NCI-H146 treated with DMSO at 0.1 percent for 48 hours (cell line): ENCODE results near the gene MRPL41.
"Not testable (repeated sequence)": the region's sequence is repeated elsewhere in the genome, so short reads cannot be mapped to it uniquely, and the experiment has no call there.

Experiments
- DNase-seq: peaks from one replicate; lab custom pipeline; 2025; ENCODE audit not compliant: unreplicated experiment; lab: John Stamatoyannopoulos, UW

The MRPL41 gene

DNA sequence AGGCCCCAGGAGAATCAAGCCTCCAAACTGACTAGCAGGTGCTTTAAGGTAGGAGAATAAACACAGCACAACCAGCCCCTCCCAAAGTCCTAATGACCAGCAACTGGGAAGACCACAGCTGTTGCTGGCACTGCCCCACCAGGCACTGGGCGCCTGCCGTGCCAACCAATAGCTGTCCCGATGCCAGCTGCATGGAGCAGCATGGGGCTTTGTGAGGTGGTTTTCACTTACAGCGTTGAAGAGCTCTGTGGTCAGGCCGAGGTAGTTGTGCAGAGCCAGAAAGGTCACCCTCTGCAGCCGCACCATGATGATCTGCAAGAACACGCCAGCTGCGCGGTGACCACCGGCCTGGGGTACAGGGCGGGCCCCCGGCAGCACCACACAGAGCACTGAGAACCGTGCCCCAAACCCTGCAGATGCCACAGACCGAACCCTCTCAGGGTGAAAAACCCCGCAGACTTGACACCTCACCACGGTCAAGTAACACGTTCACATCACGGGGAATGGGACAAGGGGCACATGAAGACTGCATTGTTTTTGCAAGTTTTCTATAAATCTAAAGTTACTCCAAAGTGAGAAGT, 30.2 kb upstream of the MRPL41 start:
- DNase-seq, result no peak

DNA sequence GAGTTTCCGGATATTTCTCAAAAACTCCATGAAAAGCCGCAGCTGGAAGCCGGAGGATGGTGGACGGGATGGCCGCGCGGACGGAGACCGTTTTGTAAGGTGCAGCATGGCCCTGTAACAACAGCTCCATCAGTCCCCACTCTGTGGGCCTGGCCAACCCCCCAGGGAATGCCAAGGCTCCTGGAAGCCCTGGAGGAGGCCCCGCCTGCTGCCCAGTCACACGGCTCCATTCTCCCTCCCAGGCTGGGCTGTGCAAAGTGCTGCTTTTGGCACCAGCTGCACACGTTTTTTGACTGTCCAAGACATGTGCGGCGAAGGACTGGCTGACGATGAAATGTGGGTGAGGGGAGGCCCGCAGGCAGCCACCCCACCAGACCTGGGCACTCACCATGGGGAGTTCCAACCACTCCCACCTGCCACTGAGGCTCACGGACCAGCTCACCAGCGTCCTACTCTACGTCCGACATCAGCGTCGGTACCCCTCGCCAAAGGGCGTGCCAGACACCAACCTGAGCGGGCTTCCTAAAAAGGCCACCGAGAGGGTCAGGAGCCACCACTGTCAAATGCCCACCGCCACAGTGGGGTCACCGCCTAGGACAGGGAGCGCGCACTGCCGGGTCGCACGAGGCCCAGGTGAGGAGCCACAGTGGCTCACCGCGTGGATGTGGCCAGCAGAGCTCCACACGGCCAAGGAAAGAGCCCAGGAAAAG, 28.8 kb upstream of the MRPL41 start:
- DNase-seq, result no peak

DNA sequence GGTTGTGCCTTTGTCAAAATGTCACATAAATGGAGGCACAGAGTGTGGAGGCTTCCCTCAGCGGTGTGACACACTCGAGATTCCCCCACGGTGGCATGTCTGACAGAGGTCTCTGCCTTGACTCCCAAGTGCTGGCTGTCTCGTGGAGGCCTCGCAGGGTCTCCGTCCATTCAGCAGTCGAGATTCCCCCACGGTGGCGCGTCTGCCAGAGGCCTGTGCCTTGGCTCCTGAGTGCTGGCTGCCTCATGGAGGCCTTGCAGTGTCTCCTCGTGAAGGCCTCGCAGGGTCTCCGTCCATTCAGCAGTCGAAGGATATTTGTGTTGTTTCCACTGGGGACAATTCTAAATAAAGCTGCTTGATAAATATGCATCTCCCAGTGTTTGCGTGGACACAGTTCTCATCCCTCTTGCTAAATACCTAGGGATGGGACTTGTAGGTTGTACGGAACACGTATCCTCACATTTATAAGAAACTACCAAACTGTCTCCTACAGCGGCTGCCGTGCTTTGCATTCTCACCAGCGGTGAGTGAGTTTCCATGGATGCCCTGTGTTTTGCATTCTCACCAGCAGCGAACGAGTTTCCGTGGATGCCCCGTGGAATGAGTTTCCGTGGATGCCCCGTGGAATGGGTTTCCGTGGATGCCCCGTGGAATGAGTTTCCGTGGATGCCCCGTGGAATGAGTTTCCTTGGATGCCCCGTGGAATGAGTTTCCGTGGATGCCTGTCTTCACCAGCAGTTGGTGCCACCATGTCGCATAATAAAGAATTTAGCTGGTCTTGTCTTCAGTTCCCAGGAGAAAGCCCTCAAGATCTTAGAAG, 27.3 kb upstream of the MRPL41 start:
- DNase-seq, result no peak

DNA sequence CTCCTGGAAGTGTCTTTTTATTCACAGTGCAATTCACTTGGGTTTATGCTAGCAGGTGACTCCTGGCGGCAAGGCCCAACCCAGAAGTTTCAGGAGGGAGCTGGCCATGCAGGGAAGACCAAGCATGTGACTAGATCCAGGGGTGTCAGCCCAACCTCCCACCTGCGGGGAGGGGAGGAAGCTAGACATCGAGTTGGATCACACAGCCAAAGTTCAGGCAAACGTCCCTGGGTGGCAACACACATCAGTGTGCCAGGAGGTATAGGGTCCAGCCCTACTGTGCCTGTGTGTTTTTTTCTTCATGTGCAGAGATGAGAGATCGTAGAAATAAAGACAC, 26.7 kb upstream of the MRPL41 start:
- no peak for DNase-seq

DNA sequence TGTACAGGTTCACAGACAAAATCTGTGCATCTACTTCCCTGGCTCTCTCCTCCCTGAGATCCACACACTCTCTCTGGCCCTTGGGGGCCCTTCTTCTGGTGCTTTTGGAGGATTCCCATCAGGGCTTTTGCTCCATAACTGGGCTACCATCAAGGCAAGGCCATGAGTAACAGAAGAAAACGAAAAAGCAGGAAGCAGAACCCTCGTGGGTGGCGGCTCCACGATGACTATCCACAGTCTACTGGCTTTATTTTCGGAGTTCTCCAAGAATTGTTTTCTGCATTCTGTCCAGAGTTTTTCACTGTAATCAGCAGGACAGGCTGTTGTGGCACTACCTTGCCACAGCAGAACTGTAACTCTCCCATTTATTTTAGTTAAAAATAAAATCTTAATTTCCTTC, 21.3 kb upstream of the MRPL41 start:
- no peak for DNase-seq

DNA sequence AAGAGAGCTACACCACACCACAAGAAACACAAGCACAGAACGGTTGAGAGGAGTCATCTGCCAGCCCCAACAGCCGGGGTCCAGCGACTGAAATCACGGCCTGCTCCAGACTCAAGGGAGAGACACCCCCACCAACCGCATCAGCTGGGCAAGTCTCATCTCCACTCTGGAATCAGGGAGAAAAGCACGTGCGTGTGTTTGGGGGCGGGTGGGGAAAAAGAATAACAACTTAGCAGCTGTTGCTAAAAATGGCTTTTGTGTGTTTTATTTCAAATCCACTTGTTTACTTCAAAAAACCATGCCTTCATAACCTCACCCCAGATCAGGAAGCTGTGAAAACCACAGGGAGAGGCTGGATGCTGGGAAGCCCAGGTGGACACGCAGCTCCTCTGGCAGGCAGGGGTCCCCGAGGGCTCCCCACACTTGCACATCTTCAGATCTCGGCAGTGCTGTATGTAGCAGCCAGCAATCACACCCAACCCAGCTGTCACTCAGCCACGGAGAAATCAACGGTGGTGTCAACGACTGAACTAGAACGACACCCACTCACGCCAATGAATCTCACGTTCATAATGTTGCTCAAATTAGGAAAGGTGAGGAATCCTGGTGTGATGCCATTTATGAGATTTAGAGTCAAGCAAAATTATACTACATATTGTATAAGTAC, 20.4 kb upstream of the MRPL41 start:
- DNase-seq, result no peak

DNA sequence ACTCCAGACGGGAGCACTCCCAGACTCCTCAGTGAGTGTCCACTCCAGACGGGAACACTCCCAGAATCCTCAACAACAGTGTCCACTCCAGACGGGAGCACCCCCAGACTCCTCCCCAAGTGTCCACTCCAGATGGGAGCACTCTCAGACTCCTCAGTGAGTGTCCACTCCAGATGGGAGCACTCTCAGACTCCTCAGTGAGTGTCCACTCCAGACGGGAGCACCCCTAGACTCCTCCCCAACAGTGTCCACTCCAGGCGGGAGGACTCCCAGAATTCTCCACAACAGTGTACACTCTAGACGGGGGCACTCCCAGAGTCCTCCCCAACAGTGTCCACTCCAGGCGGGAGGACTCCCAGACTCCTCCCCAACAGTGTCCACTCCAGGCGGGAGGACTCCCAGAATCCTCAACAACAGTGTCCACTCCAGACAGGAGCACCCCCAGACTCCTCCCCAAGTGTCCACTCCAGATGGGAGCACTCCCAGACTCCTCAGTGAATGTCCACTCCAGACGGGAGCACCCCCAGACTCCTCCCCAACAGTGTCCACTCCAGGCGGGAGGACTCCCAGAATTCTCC, 18.7 kb upstream of the MRPL41 start:
- not testable (repeated sequence) for DNase-seq

DNA sequence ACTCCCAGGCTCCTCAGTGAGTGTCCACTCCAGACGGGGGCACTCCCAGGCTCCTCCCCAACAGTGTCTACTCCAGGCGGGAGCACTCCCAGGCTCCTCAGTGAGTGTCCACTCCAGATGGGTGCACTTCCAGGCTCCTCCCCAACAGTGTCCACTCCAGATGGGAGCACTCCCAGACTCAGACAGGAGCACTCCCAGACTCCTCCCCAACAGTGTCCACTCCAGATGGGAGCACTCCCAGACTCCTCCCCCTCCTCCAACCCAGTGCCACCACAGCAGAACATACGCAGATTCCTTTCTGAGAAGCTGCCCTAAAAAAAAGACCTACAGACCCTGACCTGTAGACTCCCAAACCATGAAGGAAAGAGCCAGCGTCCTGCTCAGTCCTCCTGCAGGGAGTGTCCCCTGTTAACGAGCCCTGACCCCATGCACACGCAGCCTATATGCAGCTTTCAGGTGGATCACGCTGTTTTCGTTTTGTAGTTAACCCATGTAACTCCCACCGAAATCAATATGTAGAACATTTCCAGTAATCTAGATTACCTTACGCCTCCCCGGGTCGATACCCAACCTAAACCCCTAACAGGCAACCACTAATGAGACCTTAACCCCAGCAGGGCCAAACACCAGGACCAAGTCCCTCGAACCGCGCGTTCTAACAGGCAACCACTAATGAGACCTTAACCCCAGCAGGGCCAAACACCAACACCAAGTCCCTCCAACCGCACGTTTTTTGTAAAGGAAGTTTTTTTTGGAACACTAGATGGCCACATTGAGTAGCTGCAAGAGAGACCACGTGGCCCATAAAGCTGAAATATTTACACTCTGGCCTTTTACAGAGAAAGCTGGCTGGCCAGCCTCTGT, 17.2 kb upstream of the MRPL41 start:
- DNase-seq, result peak; percentile 60

DNA sequence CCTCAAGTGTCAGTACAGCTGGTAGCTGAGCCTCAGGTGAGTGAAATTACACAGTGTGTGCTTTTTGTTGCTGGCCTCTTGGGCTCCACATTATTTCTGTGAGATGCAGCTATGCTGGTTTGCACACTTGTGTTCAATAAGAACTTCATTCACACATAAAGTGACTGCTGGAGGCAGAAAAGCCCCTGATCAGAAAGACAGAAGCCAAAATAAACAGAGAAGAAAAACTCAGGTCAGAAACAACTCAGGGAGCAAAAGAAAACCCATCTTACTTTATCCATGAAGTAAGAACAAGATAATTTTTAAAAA, 16.6 kb upstream of the MRPL41 start:
- DNase-seq, result no peak

DNA sequence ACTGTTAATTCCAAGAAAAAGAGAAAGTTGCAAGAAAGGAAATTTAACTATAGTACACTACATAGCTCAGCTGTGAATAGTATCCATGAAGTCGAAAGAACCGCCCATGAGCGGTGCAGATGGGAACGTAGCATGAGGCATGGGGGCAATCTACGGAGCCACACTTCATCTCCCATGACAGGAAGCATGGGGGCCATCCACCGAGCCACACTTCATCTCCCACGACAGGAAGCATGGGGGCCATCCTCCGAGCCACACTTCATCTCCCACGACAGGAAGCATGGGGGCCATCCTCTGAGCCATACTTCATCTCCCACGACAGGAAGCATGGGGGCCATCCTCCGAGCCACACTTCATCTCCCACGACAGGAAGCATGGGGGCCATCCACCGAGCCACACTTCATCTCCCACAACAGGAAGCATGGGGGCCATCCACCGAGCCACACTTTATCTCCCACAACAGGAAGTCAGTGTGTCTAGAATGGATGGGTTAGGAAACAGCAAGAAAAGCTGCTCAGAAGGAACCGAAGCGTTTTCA, 15.0 kb upstream of the MRPL41 start:
- not testable (repeated sequence) for DNase-seq

DNA sequence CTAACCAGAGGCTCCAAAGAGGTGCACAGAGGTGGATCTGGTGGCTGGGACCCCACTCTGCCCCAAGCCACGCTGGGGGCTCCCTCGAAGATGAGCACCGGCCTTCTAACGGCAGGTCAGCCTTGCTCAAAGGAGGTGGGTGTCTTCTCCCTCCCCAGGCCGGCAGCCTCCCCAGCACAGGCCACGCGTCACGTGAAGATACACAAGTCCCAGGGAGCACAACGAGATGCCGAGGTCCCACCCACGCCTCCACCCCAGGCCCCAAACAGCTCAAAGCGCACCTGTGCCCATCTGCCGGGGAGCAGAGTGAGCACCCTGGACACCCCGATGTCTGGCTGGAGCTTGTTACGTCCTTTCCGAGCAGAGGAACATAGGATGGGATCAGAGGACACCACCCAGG, 13.6 kb upstream of the MRPL41 start:
- DNase-seq, result no peak

DNA sequence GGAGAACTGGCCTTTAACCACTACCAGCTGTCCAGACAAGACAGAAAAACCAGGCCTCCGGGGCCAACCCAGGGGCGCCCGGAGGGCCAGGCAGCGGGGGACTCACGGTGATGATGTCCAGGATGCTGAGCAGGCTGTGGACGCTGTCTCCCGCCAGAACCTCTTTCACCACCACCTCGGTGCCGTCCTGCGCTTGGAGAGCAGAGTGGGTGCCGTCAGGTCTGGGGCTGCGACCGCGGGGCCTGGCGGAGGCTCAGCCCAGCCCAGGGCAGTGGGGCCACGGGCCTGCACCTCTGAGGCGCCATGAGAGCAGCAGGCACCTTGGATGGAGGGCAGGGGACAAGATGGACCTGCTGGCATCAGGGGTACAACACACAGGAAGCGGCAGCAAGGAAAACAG, 11.1 kb upstream of the MRPL41 start:
- no peak for DNase-seq

DNA sequence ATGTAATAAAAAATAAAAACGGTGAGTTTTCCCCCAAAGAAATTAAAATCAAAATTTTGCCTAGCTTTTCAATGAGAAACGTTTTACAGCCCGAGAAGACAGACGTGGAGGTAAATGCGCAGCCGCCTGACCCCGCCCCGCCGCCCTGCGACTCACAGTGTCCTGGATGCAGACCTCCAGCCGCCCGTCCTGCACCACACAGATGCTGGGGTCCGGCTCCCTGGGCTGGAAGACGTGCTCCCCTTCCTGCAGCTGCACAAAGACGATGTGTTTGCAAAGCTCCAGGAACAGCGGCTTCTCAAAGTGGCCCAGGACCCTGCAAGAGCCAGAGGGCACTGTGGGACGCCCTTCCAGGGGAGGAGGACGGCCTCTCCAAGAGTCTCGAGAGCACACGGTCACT, 9.2 kb upstream of the MRPL41 start:
- DNase-seq, result no peak

DNA sequence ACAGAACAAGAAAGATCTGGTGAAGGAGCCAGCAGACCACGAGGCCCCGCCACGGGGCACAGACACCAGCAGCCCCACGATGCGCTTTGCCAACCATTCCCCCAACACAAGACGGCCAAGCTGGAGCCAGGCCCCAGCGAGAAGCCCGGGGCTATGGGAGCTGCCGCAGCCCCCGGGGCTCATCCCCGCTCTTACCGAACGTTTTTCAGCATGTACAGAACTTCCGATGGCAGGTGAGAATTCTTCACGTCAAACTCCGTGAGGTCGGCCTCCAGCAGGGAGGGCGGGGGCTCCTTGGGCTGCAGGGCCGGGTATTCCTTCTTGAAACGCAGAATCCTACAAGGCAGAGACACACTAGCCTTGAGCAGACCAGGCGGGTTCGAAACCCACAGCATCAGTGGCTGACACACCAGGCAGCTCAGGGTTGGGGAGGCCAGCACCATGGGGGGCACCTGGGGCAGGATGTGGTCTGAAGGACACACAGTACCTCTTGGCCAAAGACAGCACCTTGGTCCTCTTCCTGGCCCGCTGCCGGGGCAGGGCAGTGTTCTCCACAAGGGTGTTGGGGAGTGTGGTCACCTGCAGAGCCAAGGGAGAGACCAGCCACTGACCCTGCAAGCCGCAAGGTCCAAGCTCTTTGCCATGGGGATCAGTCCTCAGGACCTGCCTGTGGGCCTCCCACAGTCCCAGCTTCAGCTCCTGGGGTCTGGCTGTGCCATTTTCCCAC, 8.3 kb upstream of the MRPL41 start:
- DNase-seq, result no peak

DNA sequence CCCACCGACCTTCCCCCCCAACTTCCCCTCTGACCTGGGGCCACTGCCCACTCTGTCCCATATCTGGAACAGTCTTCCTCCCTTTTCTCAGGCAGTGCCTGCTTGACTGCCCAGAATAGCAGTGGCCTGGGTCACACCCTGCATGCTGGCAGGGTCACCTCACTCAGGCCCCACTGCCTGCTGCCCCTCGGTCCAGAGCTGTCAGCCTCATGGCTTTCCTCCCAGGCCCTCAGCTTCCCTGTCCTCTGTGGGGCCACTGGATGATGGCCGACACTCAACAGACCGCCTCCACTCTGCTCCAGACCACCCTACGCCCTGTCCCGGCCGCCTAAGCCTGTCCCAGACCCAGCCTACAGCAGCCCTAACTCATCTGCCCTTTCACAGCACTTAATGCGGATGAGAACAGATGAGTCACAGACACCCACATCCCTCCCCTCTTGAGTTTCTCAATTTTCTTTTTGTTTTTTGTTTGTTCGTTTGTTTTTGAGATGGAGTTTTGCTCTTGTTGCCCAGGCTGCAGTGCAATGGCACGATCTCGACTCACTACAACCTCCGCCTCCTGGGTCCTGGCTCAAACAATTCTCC, 7.4 kb upstream of the MRPL41 start:
- no peak for DNase-seq

DNA sequence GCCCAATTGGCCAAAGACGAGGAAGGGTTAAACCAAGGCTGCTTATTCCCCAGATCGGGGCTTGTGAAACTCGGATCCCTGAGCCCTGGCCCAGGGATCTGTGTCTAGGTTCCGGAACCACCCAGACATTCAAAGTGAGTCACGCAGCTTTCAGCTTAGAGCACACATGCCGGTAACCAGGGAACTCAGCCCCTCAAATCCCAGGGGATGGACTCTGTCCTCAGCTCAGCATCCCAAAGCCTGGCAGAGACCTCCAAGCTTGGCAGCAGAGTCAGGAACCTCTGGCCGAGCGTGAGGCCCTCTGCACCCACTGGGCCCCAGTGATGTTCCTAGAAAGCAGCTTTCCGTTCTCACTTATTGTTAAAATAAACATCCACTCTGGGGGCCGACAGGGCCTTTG, 6.6 kb upstream of the MRPL41 start:
- no peak for DNase-seq

DNA sequence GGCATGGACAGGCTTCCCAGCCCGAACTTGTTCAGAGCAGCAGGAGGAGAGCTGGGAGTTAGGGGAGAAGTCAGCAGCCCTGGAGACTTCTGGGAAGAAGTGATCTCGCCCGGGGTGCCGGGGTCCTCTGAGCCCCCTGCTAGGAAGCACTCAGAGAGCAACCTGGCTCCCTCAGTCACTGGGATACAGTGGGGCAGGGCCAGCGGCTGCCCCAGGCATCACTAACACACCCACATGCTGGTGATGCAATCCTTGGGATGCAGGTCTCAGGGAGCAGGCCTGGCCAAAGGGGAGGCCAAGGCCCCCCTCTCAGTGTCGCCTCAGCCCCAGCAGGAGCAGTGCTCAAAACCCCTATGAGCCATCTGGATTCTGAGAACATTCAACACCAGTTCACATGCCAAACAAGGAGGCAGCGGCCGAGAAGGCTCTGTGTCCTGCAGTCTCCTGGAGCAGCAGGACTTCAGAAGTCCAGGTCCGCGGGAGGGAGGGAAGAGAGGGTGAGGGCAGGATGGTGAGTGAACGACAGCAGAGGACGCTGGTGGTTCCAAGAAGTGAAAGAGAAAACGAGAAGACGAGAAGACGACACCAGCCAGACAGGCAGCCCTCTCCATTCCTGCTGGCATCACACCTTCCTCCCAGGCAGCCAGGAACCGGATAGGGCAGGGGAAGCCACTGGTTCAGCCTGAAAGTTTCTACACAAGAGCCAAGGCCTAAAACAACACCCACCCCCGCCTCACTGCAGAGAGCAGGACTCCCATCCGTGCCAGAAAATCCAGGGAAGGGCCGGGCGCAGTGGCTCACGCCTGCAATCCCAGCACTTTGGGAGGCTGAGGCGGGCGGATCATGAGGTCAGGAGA, 3.8 kb upstream of the MRPL41 start:
- no peak for DNase-seq

DNA sequence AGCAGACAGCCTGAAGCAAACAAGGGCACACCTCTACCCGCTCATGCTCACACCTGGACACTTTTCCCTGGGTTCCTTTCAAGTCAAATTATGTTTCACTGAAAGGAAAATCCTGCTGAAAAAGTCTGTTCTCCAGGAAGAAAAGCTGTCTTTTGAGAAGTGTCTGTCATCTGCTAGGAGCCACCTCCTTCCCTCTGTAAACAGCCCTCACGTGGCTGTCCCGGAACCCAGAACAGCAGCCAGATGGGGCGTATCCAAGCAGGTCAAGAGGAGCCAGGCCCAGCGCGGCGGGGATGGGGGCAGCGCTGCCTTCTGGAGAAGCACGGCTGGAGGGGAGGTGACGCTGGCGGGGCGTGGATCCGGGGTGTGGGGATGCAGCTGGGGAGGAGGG, 1.5 kb upstream of the MRPL41 start, which contains the start of gene PNPLA7:
TSS of gene PNPLA7 (minus strand) at position 172 of the 391 bp plus-strand sequence. CDS start 205 bp downstream, outside the sequence.
- peak; percentile 59 for DNase-seq

DNA sequence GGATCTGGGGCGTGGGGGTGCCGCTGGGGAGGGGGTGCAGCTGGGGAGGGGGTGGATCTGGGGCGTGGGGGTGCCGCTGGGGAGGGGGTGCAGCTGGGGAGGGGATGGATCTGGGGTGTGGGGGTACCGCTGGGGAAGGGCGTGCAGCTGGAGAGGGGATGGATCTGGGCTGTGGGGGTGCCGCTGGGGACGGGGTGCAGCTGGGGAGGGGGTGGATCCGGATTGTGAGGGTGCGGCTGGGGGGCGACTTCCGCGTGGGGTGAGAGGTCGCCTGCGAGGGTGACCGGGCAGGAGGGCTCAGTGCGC, 768 bp upstream of the MRPL41 start:
- DNase-seq, result not testable (repeated sequence)
